HG03025 (cell line): ENCODE results near the gene LLGL1.

ENCODE experiments used
- ATAC-seq: cut with Tn5 transposase; IDR thresholded peaks from one replicate; pipeline ENCODE4 v1.9.1; 2021; ENCODE audit warnings: mild to moderate bottlenecking, moderate library complexity; ENCODE audit not compliant: unreplicated experiment, low FRiP score

Gene LLGL1

DNA sequence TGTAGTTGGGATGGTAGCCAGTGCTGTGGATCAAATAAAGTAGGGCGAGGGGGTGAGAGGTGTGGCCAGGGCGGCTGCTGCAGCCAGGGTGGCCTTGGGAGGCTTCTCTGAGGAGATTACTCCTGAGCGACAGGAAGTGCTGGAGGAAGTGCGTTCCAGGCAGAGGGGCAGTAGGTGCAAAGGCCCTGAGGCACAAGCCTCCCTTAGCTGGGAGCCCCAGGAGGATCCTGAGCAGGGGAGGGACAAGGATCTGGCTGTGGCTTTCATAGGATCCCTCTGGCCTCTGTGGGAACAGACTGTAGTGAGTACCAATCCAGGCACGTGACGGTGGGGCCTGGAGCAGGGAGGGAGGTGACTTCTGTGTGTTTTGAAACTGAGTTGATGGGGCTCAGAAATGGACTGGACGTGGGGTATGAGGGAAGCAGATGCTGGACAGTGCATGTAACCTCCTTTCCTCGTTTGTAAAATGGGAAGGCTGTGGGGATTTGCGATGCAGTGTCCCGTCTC is 2.8 kb downstream of the LLGL1 start:
- ATAC-seq, result no peak

DNA sequence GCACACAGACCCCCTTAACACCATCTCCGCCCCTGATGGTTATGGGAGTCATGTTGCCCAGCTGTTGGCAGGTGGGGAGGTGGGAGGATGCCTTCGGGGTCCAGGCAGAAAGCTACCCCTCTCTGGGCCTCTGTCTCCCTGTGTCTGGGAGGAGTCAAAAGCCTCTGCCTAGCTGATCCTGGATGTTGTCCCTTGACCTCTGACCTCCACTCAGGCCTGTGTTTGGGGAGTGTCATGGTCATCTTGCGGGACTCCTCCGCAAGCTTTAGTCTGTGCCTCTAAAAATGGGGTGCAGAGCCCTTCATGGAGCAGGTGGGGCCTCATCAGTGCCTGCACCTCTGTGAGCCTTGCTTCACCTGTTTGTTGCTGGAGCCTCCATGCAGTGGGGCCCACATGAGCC is 3.8 kb downstream of the LLGL1 start:
- ATAC-seq, result no peak

DNA sequence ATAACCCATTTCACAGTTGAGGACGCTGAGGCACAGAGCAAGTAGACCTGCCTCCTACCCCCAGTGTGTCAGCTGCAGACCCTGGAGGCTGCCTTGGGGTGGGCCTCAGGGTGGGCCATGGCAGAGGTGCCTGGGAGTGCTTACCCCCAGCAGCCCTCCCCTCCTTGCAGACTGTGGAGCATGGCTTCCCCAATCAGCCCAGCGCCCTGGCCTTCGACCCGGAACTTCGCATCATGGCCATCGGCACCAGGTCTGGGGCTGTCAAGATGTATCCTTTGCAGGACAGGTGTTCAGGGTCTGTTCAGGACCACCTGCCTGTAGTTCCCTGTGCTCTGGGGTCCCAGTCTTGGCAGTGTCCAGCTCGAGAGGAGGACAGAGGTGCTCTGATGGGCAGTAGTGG is 4.3 kb downstream of the LLGL1 start:
- no peak for ATAC-seq

DNA sequence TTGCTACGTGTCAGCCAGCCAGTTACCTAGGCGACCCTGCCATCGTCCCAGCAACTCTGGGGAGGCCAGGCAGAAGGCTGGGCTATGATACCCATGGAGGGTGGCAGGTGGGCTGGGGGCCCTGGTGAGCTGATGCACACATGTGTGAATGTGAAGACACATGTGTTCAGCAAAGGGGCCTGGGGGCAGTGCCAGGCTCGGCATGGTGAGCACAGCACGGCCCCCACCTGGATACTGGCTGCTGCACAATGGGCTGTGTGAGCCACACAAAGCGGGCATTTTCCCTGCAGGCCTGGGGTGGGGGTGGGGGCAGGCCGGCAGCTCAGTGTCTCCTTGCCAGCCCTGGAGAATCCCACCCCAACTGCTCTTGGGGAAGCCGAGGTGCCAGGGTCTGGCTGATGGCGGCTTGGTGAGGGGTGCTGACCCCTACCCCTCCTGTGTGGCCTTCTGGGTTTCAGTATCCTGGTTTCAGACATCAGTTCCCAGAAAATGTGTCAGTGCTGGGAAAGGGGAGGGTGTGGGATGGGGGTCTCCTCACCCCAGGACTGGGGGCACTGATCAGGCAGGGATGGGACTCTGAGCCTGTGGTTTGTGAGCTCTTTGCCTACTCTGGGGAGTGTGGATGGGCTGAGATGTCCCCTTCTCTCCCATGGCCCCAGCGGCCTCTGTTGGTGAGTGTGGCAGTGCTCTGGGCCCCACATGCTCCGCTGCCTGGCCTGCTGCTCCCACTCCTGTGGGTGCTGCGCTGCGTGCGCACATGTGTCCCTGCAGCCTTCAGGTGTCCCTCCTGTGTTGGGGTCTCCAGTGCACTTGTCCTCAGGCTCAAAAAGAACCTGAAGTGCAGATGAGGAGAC is 5.1 kb downstream of the LLGL1 start:
- no peak for ATAC-seq

DNA sequence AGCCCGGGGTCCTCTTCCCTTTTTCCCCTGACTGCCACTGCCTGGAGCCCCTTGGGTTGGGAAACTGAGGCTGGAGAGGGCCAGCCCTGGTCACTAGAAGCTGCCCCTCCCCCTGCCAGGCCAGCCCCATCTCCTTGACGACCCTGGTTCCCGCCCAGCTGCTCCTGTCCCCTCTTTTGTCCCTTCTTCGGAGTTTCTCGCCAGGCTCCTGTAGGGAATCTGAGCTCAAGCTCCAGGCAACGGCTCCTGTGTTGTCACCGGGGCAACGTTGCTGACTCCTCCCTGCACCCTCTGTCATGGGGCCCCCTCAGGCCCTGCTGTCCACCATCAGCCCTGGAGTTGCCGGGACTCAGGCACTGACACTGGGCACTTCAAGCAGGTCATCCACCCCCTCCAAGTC is 5.7 kb downstream of the LLGL1 start:
- no peak for ATAC-seq

DNA sequence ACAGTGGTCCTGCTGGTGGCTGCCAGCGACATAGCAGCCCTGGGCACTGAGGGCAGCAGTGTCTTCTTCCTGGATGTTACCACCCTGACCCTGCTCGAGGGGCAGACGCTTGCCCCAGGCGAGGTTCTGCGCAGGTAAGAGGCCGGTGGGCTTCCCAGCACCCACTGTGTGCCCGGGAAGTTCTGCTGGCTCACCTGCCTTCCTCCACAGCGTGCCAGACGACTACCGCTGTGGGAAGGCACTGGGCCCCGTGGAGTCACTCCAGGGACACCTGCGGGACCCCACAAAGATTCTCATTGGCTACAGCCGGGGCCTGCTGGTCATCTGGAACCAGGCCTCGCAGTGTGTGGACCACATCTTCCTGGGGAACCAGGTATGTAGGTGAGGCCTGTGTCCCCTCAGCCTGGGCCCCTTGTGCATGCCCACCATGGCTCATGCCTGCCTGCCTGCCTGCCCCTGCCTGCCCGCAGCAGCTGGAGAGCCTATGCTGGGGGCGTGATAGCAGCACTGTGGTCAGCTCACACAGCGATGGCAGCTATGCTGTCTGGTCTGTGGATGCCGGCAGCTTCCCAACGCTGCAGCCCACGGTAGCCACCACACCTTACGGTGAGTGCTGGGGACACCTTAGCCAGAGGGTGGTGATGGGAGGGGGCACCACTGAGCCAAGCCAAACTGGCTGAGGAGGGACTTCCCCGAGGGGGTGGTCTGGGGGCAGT is 8.5 kb downstream of the LLGL1 start:
- no peak for ATAC-seq

DNA sequence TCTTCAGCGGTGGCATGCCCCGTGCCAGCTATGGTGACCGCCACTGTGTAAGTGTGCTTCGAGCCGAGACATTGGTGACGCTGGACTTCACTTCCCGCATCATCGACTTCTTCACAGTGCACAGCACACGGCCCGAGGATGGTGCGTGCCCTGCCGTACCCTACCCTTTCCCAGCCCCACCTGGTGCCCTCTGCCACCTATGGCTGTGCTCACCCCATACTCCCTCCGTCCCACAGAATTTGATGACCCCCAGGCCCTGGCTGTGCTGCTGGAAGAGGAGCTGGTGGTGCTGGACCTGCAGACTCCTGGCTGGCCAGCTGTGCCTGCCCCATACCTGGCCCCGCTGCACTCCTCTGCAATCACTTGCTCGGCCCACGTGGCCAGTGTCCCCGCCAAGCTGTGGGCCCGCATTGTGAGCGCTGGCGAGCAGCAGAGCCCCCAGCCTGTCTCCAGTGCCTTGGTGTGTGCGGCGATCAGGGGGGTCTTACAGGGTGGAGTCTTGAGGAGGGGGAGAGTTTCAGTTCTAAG is 9.5 kb downstream of the LLGL1 start:
- no peak for ATAC-seq

DNA sequence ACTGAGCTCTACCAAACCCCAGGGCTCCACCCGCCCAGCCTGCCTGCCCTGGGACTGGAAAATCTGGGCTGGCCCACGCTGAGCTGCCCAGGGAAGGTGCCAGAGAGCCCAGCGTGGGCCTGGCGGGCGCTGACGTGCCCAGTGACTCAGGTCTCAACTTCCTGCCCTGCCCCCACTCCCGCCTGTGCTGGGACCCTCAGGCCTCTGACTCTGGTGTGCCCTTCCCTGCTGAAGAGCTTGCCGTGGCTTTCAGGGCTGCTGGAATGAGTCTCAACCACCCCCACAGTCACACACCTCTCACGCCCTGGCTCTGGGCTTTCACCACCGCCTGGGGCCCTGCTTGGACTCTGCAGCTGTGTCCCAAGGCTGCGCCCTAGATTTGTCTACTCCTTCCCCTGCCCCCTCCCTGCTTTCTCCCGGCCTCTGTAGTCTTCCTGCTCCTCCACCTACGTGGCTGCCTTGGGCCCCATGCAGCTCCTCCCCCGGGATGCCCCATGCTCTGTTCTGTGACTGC is 10.4 kb downstream of the LLGL1 start:
- no peak for ATAC-seq

DNA sequence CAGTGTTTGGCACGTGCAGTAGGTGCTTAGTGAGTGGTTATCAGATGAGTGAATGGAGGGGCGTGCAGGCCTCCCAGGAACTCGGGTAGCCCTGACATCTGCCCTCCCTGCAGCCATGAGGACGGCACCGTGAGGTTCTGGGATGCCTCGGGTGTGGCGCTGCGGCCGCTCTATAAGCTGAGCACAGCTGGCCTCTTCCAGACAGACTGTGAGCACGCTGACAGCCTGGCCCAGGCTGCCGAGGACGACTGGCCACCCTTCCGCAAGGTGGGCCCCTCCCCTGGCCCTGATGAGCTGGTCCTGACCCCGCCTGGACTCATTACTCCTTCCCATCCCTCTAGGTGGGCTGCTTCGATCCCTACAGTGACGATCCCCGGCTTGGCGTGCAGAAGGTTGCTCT is 11.1 kb downstream of the LLGL1 start:
- no peak for ATAC-seq

DNA sequence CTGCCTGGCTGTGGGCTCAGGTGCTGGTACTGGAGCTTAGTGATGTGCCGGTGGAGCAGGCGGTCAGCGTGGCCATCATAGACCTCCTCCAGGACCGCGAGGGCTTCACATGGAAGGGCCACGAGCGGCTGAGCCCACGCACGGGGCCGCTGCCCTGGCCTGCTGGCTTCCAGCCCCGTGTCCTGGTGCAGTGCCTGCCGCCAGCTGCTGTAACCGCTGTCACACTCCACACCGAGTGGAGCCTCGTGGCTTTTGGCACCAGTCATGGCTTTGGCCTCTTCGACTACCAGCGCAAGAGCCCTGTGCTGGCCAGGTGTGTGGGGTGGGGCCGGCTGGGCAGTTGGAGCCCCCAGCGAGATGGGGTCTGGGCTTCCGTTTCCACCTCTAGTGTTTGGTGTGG is 12.0 kb downstream of the LLGL1 start:
- no peak for ATAC-seq

DNA sequence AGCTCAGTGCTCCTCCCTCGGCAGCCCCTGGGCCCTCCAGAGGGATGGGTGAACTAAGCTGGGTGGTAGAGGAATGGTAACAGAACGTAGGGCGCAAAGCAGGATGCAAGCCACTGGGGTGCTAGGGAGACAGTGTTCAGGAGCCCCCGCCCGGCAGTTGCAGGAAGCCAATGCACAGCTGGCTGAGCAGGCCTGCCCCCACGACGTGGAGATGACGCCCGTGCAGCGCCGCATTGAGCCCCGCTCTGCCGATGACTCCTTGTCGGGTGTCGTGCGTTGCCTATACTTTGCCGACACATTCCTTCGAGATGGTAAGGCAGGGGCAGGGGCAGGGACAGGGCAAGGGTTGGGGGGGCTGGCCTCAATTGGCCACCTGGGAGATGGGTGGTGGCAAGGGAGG is 12.9 kb downstream of the LLGL1 start:
- ATAC-seq, result no peak

DNA sequence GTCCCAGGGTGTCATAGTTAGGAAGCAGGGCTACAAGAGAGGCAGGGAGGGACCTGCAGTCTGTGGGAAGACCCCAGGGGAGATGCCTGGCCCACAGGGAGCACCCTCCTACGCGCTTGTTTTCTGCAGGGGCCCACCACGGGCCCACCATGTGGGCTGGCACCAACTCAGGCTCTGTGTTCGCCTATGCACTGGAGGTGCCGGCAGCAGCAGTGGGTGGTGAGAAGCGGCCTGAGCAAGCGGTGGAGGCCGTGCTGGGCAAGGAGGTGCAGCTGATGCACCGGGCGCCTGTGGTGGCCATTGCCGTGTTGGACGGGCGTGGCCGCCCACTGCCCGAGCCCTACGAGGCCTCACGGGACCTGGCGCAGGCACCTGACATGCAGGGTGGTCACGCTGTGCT is 15.0 kb downstream of the LLGL1 start:
- no peak for ATAC-seq

DNA sequence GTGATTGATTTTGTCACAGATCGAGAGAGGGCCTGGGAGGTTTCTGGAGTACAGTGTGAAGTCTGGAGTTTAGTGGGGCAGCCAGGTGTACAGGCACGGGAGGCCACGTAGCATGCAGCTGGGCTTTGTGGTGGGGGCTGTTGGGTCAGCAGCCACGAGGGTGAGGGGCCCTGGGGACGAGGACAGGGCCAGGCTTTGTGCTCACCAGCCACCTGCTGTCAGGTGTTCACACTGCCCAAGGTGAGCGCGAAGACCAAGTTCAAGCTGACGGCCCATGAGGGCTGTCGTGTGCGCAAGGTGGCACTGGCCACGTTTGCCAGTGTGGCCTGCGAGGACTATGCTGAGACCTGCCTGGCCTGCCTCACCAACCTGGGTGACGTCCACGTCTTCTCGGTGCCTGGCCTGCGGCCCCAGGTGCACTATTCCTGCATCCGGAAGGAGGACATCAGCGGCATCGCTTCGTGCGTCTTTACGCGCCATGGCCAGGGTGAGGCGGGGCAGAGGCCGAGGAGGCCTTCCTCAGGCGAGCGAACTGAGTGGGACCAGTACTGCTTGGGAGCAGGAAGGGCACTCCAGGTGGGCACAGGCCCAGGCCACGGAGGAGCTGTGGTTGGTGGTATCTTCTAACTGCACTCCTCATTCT is 15.9 kb downstream of the LLGL1 start:
- no peak for ATAC-seq

DNA sequence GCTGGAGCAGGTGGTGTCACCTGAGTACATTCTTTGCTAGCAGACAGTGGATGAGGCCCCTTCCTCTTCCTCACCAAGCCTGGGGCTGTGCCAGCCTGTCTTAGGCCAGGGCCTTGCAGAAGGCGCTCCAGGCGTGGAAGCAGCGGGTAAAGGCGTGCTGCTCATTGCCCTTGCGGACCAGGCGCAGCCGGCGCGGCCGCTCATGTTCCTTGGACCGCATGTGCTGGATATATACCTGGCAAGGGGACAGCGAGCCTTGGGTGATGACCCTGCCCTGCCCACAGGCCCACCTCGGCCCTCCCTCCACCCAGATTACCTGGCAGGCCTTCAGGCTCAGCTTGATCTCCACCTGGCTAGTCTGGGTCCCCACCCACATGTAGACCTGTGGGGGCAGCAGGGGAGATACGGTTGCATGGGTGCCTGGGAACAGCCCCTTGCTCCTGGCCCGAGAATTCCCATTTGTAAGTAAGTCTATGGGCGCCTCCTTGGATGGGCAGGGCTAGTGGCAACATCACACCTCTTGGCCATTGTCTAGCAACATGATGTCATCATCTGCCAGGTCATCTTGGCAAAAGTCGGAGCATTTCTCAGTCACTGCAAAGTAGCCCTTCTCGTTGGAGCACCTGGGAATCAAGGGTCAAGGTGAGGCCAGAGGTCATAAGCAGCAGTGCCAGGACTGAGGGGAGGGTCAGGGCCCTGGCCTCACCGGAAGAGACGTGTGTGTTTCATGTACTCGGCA is 19.8 kb downstream of the LLGL1 start:
- ATAC-seq, result no peak

DNA sequence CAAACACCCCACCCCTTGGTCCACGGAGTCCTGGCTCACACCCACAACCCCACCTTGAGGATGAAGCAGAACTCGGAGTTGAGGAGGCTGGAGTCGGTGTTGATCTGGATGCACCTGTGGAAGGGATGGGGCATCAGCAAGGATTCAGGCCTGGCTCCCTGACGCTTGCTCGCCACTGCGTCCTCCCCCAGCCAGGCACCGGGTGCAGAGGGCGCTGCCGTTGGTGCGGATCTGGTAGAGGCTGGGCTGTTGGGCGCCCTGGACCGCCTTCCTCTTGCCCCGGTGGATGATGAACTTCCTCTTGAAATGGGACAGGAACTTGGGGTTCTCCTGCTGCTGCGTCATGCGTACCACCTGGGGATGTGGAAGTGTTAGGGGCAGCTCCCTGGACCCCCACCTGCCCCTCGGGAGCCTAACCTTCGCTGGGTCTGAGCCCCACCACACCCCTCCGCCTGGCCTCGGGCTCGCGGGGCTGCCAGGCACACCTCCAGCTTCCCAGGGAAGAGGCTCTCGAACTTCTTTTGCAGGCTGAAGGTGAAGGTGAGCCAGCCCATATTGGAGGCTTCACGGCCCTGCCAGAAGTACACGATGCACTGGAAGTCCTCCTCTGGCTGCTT is 20.8 kb downstream of the LLGL1 start:
- no peak for ATAC-seq

DNA sequence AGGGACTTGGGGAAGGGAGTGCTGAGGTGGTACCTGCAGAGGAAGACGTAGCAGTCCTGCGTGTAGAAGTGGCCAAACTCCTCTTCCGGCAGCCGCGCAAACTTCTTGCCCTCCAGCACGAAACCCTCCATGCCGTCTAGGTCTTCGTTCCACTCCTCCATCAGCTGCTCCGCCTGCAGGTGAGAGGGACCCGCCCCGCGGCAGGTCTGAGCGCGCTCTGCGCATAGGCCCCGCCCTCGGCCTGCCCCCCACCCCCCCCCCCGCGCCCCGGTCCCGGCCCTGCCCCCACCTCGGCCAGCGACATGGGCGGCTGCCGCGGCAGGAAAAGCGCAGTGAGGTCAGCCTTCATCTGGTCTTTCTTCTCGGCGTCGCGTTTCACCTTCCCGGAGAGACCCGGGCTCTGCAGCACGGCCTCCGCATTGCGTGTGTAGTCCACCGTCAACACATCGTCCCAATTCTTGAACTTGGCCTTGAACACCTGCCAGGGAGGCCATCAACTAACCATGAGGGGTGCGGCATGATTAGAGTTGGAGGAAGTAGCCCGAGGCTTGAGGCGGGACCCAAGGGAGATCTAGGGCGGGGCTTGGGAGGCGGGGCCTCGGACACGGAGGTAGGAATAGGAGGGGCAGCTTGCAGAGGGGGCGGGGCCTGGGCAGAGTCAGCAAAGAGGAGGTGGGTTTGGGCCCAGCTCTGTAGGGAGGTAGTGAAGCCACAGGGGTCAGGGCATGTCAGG is 21.6 kb downstream of the LLGL1 start:
- no peak for ATAC-seq

DNA sequence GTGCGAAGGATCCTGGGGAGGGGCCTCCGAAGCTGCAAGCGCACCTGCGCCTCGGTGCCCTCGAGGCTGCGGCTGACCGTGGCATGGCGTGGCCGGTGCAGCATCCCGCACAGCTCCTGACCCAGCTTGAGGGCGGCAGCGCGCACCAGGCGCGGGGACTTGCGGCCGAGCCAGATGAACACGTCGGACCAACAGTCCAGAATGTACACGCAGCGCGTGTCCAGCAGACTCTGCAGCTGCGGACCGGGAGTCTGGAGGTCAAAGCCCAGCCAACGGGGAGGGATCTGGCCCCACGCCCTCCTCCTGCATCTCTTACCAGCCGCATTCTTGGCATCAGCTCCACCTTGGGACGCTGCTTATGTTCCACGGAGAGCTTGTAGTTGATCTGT is 22.2 kb downstream of the LLGL1 start:
- no peak for ATAC-seq

DNA sequence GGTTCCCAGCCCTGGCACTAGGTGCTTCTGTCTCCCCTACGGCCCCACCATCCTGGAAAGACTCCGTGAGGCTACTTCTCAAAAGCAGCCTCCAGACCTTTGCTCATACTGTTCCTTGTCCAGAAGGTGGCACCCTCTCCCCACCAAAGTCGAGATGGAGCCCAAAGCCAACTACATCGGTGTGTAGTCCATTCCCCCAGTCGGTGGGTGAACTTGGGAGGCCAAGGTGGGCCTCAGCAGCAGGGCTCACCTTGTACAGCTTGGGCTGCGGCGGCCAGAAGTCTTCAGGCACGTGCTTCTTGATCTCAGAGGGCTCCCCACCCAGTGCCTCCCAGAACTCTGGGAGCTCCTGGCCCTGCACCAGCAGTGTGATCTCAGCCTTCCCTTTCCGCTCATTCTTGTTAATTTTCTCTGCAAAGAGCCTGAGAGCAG is 22.9 kb downstream of the LLGL1 start:
- no peak for ATAC-seq

DNA sequence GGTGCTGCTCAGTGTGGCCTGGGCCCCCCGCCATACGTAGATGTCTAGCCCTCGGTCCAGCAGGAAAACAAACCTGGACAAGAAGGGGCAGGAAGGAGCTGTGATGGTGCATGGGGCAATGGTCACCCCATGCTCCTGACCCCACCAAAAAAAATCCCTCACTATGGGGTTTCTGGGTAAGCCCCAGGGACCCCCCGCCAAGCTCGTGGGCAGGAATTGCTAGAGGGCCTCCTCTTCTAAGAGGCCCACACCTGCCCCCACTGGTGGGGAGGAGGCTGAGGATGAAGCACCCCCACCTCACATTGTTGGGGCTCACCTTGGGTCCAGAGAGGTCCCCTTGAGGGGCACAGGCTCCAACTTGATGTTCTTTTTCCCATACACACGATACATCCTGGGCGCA is 23.4 kb downstream of the LLGL1 start:
- no peak for ATAC-seq
